Mucosa of stomach (tissue), 1 donor: ENCODE results near the gene BAHCC1.
A peak's percentile ranks its signal among the peaks of the same experiment; 100 is the strongest.

Experiments
- H3K27me3 ChIP-seq: one replicate; pipeline ENCODE4 v1.7.0; 2013; ENCODE audit warnings: mild to moderate bottlenecking, low read length; ENCODE audit not compliant: control insufficient read depth, insufficient read depth
- H3K36me3 ChIP-seq: one replicate; pipeline ENCODE4 v1.7.0; 2013; ENCODE audit warnings: low read length; ENCODE audit not compliant: control insufficient read depth, insufficient read depth
- H3K4me1 ChIP-seq: one replicate; pipeline ENCODE4 v1.7.0; 2013; ENCODE audit warnings: mild to moderate bottlenecking, low read length; ENCODE audit not compliant: control insufficient read depth, insufficient read depth
- H3K4me3 ChIP-seq: one replicate; pipeline ENCODE4 v1.7.0; 2013; ENCODE audit warnings: low read length
- H3K9ac ChIP-seq: one replicate; pipeline ENCODE4 v1.7.0; 2013; ENCODE audit warnings: mild to moderate bottlenecking, low read length, moderate library complexity
- H3K9me3 ChIP-seq: one replicate; pipeline ENCODE4 v1.7.0; 2013; ENCODE audit warnings: mild to moderate bottlenecking, low read length, moderate library complexity; ENCODE audit not compliant: control insufficient read depth
- donor health status: Pancreatic carcinoma.

BAHCC1 gene

GRCh38 chr17:81484195-81484979 lies 89.1 kb downstream of the BAHCC1 start:
- Histone ChIP-seq H3K9ac (no peak overlapping the region), H3K4me3 (no peak overlapping the region)

GRCh38 chr17:81486199-81486810 lies 91.0 kb downstream of the BAHCC1 start:
- no peaks in the 10 kb centered on the region for H3K9me3 ChIP-seq
- H3K4me1 ChIP-seq, result peaks cover 27% of the 10 kb centered on the region
- H3K4me3 ChIP-seq, result no peak overlapping the region
- H3K9ac ChIP-seq, result no peak overlapping the region
- H3K27me3 ChIP-seq, result peaks cover 24% of the 10 kb centered on the region
- no peaks in the 10 kb centered on the region for H3K36me3 ChIP-seq

More at GRCh38 chr17:81484195-81484979, 89.1 kb downstream of the BAHCC1 start:
- Histone ChIP-seq H3K4me1 (peaks cover 22% of the 10 kb centered on the region), H3K36me3 (no peaks in the 10 kb centered on the region), H3K27me3 (peaks cover 27% of the 10 kb centered on the region), H3K9me3 (no peaks in the 10 kb centered on the region)

- no peaks in the 10 kb centered on the region for H3K36me3 ChIP-seq
- no peaks in the 10 kb centered on the region for H3K9me3 ChIP-seq
- no peak overlapping the region for H3K4me3 ChIP-seq
- H3K27me3 ChIP-seq, result peaks cover 17% of the 10 kb centered on the region
- H3K9ac ChIP-seq, result no peak overlapping the region
- H3K4me1 ChIP-seq, result peaks cover 22% of the 10 kb centered on the region
Observed at GRCh38 chr17:81487089-81487486, 91.8 kb downstream of the BAHCC1 start.

- Histone ChIP-seq H3K9ac (peak overlapping the region; percentile 87), H3K36me3 (no peaks in the 10 kb centered on the region), H3K4me1 (peaks cover 22% of the 10 kb centered on the region), H3K27me3 (peaks cover 14% of the 10 kb centered on the region), H3K4me3 (peak overlapping the region; percentile 31), H3K9me3 (no peaks in the 10 kb centered on the region)
Observed at GRCh38 chr17:81487487-81488275, 92.4 kb downstream of the BAHCC1 start.

- peaks cover 21% of the 10 kb centered on the region for H3K4me1 ChIP-seq
- H3K9ac ChIP-seq, result peak overlapping the region; percentile 87
- H3K36me3 ChIP-seq, result no peaks in the 10 kb centered on the region
Observed at GRCh38 chr17:81488276-81488860, 93.1 kb downstream of the BAHCC1 start.

GRCh38 chr17:81489012-81489997 lies 94.0 kb downstream of the BAHCC1 start:
- no peak overlapping the region for H3K4me3 ChIP-seq
- no peaks in the 10 kb centered on the region for H3K9me3 ChIP-seq
- H3K9ac ChIP-seq, result peak overlapping the region; percentile 87
- peaks cover 17% of the 10 kb centered on the region for H3K27me3 ChIP-seq
- H3K36me3 ChIP-seq, result no peaks in the 10 kb centered on the region
- H3K4me1 ChIP-seq, result peaks cover 12% of the 10 kb centered on the region

More at GRCh38 chr17:81488276-81488860, 93.1 kb downstream of the BAHCC1 start:
- Histone ChIP-seq H3K9me3 (no peaks in the 10 kb centered on the region), H3K27me3 (peaks cover 15% of the 10 kb centered on the region), H3K4me3 (peak overlapping the region; percentile 31)

- Histone ChIP-seq H3K4me1 (peaks cover 10% of the 10 kb centered on the region), H3K36me3 (no peaks in the 10 kb centered on the region), H3K9ac (no peak overlapping the region), H3K9me3 (no peaks in the 10 kb centered on the region), H3K27me3 (peaks cover 19% of the 10 kb centered on the region), H3K4me3 (no peak overlapping the region)
Observed at GRCh38 chr17:81489998-81490992, 95.0 kb downstream of the BAHCC1 start.

GRCh38 chr17:81491181-81491581 lies 95.9 kb downstream of the BAHCC1 start:
- H3K27me3 ChIP-seq, result peaks cover 19% of the 10 kb centered on the region
- H3K9me3 ChIP-seq, result no peaks in the 10 kb centered on the region
- H3K4me1 ChIP-seq, result peaks cover 10% of the 10 kb centered on the region
- H3K4me3 ChIP-seq, result no peak overlapping the region
- no peak overlapping the region for H3K9ac ChIP-seq
- no peaks in the 10 kb centered on the region for H3K36me3 ChIP-seq

GRCh38 chr17:81491761-81492160 lies 96.5 kb downstream of the BAHCC1 start:
- Histone ChIP-seq H3K9ac (no peak overlapping the region), H3K4me1 (peaks cover 10% of the 10 kb centered on the region), H3K4me3 (no peak overlapping the region), H3K9me3 (no peaks in the 10 kb centered on the region), H3K36me3 (no peaks in the 10 kb centered on the region), H3K27me3 (peaks cover 19% of the 10 kb centered on the region)

GRCh38 chr17:81492202-81492601 lies 96.9 kb downstream of the BAHCC1 start:
- H3K9ac ChIP-seq, result no peak overlapping the region
- H3K36me3 ChIP-seq, result no peaks in the 10 kb centered on the region
- H3K9me3 ChIP-seq, result no peaks in the 10 kb centered on the region
- H3K27me3 ChIP-seq, result peaks cover 19% of the 10 kb centered on the region
- peaks cover 10% of the 10 kb centered on the region for H3K4me1 ChIP-seq
- no peak overlapping the region for H3K4me3 ChIP-seq
